Ovary (tissue), 9 donors: ENCODE results near the gene SKIDA1. TPM values are rescaled to one million over a fixed set of nuclear protein-coding genes. Genes with fewer than 3 reads are reported as not detected.

Experiments
- DNase-seq, 5 donors: peaks; one replicate each; pipeline ENCODE4 v3.0.0-alpha.2; 2019 to 2020
- H3K27ac ChIP-seq, 2 donors: fragments of 200-600 bp; one replicate each; pipeline versions ENCODE4 v1.5.1 to v1.8.0; 2019 to 2022
- H3K27me3 ChIP-seq: fragments of 200-600 bp; one replicate; pipeline ENCODE4 v1.8.0; 2022
- H3K36me3 ChIP-seq: fragments of 200-600 bp; sonication (generic); one replicate; pipeline ENCODE4 v1.5.1; 2019
- H3K4me1 ChIP-seq: one replicate; pipeline ENCODE4 v1.8.1; 2013; ENCODE audit warnings: mild to moderate bottlenecking, moderate library complexity; ENCODE audit not compliant: insufficient read depth
- H3K4me3 ChIP-seq: fragments of 200-600 bp; sonication (generic); one replicate; pipeline ENCODE4 v1.5.1; 2017
- H3K9me3 ChIP-seq, 2 donors: fragments of 200-600 bp in 1 of 2; sonication (generic) in 1 of 2; one replicate each; pipeline versions ENCODE4 v1.5.1 to v1.8.1; 2013 to 2019; ENCODE audit warnings: mild to moderate bottlenecking in 1 of 2, moderate library complexity in 1 of 2
- EP300 ChIP-seq: sonication (generic); formaldehyde crosslinking; IDR thresholded peaks from one replicate; pipeline ENCODE4 v1.6.1; 2017; ENCODE audit warnings: antibody characterized with exemption
- POLR2A ChIP-seq: fragments of 450-650 bp; IDR thresholded peaks from one replicate; pipeline ENCODE4 v1.6.1; 2017; ENCODE audit warnings: antibody characterized with exemption, mild to moderate bottlenecking, moderate library complexity
- WGBS, 3 donors: extraction: QIAGEN DNeasy Blood & Tissue Kit in 1 of 3; methylation state at CpG; one replicate each; pipeline versions ENCODE4 v1.1.5 to v1.1.7; 2013 to 2017; 5-methylcytosine and 5-hydroxymethylcytosine counted together
- intact Hi-C, 4 donors: fragments of 100-400 bp; cut with DNase I; formaldehyde crosslinking; loops; one replicate each; pipeline versions ENCODE4 v1.11.0 to v1.15.1; 2022 to 2023
- polyA plus RNA-seq, 2 donors: library from polyadenylated mRNA; stranded (reverse); fragments of 200-250 nt in 1 of 2; fragments of 350-450 nt in 1 of 2; fragmentation: Illumina TruSeq in 1 of 2; extraction: RNeasy Lipid Tissue Mini Kit (QIAGEN cat#74804) in 1 of 2; gene quantifications; one replicate each; pipeline ENCODE4 v1.2.3, GENCODE V29; 2013 to 2014
- total RNA-seq, 7 donors: library from RNA; depleted of rRNA in 2 of 7; stranded (reverse); fragments of >200 nt in 2 of 7; fragmentation: NEBNext Ultra II Directional in 3 of 7; extraction: Animal tissue kit (Norgen Biotek cat#: 25700) in 3 of 7; gene quantifications; one replicate each; pipeline versions ENCODE4 v1.1.0 to v1.2.4, GENCODE V29; 2016 to 2023
- TF ChIP-seq, protein P1 (sequence below), 3 donors: fragments of 450-650 bp in 2 of 3; fragments of 200-600 bp in 1 of 3; IDR thresholded peaks; one replicate each; pipeline versions ENCODE4 v1.5.1 to v1.8.0; 2016 to 2022; ENCODE audit warnings: antibody characterized with exemption in 3 of 3, mild to moderate bottlenecking in 1 of 3
- donor health status: DM: no; HTN: no; CAD: no; lungs with moderate emphysema.
- donor health status: DM: no; HTN: no; CAD: no.
- donor health status: Bipolar disorder and iron deficiency.
- donor health status: DM: yes; HTN: yes; CAD: no.
- donor health status: DM: no; HTN: no; CAD: no.
- donor health status: DM: yes; HTN: yes; CAD: no.

Gene SKIDA1
- total and polyA plus RNA-seq, 9 donors: 1.1 to 4.2 (median 3.1) TPM

DNA sequence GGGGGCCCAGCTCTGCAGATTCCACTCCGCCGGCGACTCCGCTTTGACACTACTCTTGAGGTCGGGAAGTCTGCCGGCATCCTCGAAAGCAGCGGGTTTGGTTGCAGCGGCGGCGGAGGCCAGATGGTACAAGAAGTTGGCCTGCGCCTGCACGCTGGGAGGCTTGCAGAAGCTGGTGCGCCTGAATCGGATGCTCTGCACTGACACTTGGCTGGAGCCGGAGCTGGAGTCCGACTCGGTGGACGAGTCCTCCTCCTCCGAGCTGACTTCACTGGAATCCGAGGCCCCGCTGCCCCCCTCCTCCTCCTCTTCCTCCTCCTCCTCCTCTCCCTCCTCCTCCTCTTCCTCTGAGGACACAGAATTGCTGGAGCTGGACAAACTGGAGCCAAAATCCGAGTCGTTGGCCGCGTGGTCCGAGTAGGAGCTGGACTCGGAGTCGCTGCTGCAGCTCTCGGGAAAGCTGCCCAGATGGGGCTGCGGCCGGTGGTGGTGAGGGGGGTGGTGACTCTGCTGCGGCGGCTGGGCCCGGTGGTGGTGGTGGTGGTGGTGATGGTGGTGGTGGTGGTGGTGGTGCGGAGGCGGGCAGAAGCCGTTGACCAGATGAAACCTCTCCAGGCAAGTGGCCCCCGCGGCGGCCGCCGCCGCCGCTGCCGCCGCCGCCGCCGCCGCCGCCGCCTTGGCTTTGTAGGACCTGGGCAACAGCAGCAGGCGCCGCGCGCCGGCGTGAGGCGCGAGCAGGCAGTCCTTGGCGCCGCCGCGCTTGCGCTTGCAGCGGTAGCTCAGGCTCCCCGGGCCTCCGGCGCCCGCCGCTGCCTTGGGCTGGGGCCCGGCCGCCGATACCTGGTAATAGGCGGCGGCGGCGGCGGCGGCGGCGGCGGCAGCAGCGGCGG is 9.0 kb downstream of the SKIDA1 start:
- intact Hi-C loops: loop anchor here in 2 of 4 donors (2.0 to 10.0 kb wide), 2 partner anchors 16 to 808 kb away; partner anchors contain the start of gene BMI1 (in 1 of the 2)

DNA sequence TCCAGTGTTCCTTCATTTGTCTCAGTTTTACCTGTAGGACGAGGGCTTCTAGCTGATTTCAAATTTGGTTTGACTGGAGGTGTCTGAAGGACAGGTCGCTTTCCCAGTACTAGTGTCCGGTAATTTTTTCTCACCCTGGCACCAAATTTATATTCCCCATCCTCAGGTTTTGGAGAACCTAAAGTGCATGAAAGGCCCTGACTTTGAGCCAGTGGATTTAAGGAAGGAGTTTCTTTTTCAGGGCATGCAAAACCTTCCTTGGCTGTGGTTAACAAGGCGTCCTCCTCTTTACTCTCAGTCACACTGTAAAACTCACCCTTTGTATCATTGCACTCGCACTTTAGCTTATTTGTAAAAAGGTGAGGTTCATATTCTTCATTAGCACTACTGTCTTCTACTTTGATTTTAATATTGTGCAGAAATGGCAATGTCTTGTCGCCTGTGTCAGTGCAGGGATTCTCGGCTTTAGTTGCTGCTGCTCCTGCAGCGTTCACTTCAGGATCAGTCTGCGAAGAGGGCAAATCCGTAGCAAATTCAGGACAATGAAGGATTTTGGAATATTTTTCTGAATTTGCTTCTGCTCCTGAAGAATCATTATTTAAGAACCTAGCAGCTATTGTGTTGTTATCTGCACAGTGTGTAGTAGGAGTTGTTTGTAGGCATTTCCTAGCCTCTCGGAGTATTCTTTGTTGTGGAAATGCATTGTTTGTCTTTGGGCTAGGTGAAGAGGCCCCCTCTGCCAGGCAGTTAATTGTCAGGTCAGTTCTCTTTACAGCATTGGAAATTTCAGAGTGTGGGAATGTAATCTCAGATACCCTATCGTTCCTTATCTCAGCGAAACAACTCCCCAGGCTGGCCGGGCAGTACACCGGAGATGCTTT is 9.9 kb downstream of the SKIDA1 start:
- Histone ChIP-seq H3K9me3 (no peaks in the 10 kb centered on the region), H3K4me1 (peaks cover 4% of the 10 kb centered on the region), H3K27ac (peak overlapping the region in 1 of 2 donors; percentile 90), H3K36me3 (no peaks in the 10 kb centered on the region), H3K4me3 (peak overlapping the region; percentile 48), H3K27me3 (no peaks in the 10 kb centered on the region)
- intact Hi-C loops: loop anchor here in 2 of 4 donors (2.0 to 10.0 kb wide), 2 partner anchors 17 to 809 kb away; partner anchors contain the start of gene BMI1 (in 1 of the 2)
- WGBS, 3 donors: 22 to 40% (median 27%) methylated on average over 15 of the region's 15 CpGs
- no peak for DNase-seq
- TF ChIP-seq, protein P1, sequence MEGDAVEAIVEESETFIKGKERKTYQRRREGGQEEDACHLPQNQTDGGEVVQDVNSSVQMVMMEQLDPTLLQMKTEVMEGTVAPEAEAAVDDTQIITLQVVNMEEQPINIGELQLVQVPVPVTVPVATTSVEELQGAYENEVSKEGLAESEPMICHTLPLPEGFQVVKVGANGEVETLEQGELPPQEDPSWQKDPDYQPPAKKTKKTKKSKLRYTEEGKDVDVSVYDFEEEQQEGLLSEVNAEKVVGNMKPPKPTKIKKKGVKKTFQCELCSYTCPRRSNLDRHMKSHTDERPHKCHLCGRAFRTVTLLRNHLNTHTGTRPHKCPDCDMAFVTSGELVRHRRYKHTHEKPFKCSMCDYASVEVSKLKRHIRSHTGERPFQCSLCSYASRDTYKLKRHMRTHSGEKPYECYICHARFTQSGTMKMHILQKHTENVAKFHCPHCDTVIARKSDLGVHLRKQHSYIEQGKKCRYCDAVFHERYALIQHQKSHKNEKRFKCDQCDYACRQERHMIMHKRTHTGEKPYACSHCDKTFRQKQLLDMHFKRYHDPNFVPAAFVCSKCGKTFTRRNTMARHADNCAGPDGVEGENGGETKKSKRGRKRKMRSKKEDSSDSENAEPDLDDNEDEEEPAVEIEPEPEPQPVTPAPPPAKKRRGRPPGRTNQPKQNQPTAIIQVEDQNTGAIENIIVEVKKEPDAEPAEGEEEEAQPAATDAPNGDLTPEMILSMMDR (IDR thresholded peaks at IDR 0.05): no peak
- TF ChIP-seq EP300 (no peak), POLR2A (no peak)

More for the DNA sequence above, 9.0 kb downstream of the SKIDA1 start:
- Histone ChIP-seq H3K9me3 (no peaks in the 10 kb centered on the region), H3K4me1 (peaks cover 6% of the 10 kb centered on the region), H3K27me3 (no peaks in the 10 kb centered on the region), H3K4me3 (peak overlapping the region; percentile 48), H3K27ac (peak overlapping the region; percentile 81 to 90), H3K36me3 (no peaks in the 10 kb centered on the region)
- TF ChIP-seq EP300: no peak
- TF ChIP-seq, protein P1 (IDR thresholded peaks at IDR 0.05): no peak
- TF ChIP-seq POLR2A: no peak
- 0 to 1% (median 0%) methylated on average over 65 to 76 of the region's 86 CpGs for WGBS, 3 donors
- DNase-seq: peak; percentile 64 to 78 (median 76)

DNA sequence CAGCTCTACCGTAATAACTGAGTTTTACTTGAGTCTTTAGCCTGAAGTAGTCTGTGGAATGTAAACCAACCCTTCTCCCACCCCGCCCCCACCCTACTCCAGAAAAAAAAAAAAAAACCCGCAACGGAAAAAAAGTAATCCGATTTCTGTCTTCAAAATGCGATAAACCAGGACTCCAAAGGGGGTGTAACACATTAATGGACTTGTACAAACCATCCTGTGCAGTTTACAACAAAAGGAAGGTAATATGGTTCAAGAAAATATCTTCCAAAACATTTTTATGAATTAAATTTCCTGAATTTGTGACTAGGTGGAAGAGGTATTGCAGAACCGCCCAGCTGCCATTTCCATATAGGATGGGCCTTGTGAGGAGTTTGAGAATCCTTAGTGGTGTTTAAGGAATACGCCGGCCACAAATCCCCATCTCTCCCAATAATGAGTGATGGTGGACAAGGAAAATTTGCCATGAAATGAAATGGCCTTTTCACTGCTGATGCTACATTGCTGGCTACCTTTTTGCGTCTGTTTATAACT is 10.6 kb downstream of the SKIDA1 start:
- no peak overlapping the region for H3K4me3 ChIP-seq
- 24 to 44% (median 34%) methylated on average over 10 of the region's 10 CpGs for WGBS, 3 donors
- intact Hi-C loops: loop anchor here in 1 of 4 donors (10.0 kb wide), 1 partner anchor 810 kb away; the partner anchor contains the start of gene BMI1

More for the DNA sequence above, 10.6 kb downstream of the SKIDA1 start:
- peaks cover 4% of the 10 kb centered on the region for H3K4me1 ChIP-seq
- peak overlapping the region in 1 of 2 donors; percentile 90 for H3K27ac ChIP-seq
- no peak for TF ChIP-seq POLR2A
- TF ChIP-seq, protein P1 (IDR thresholded peaks at IDR 0.05): no peak
- no peak for TF ChIP-seq EP300
- H3K36me3 ChIP-seq: no peaks in the 10 kb centered on the region
- DNase-seq: no peak
- no peaks in the 10 kb centered on the region for H3K27me3 ChIP-seq
- no peaks in the 10 kb centered on the region for H3K9me3 ChIP-seq
